ENCODE data around the gene QSOX1.

DNA sequence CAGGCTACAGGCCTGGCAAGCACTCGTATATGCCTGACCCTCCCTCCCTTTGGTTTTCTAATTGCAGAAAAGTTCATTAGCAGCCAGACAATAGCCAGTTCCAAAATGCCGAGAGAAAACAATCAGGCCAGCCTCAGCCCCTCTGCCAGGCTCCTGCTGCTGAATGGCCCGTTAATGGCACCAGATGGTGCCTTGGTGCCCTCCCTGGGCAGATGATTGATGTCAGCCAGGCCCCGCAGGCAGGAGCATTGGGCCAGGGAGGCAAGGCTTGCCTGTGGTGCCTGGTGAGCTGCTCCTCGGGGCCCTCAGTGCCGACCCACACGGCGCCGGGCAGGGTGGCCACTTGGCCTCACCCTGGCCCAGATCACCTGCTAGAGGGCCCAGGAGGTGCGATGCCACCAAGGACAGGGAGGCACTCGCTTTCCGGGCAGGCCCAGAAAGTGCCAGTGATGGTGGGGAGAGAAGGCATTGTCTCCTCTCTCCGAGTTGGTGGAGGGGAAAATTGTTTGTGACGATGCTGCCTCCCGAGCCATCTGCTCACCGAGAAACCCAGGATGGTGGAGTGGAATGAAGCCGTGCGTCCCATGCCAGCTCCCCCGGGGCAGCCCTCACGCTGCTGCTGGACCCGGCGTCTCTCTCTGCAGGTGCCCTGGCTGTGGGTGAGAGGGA lies 28.1 kb downstream of the QSOX1 start:
- no peak for TF ChIP-seq MYNN (IDR thresholded peaks at IDR 0.05)
- TF ChIP-seq MYNN (CRISPR knock-in tag; IDR thresholded peaks at IDR 0.05): no peak
- TF ChIP-seq KLF1 (tag; IDR thresholded peaks at IDR 0.05): no peak
- TF ChIP-seq SNIP1 (IDR thresholded peaks at IDR 0.05; ENCODE audit: low read depth): no peak
- no peak for TF ChIP-seq FOXP1 (CRISPR knock-in tag; IDR thresholded peaks at IDR 0.05)
- TF ChIP-seq, protein P1, sequence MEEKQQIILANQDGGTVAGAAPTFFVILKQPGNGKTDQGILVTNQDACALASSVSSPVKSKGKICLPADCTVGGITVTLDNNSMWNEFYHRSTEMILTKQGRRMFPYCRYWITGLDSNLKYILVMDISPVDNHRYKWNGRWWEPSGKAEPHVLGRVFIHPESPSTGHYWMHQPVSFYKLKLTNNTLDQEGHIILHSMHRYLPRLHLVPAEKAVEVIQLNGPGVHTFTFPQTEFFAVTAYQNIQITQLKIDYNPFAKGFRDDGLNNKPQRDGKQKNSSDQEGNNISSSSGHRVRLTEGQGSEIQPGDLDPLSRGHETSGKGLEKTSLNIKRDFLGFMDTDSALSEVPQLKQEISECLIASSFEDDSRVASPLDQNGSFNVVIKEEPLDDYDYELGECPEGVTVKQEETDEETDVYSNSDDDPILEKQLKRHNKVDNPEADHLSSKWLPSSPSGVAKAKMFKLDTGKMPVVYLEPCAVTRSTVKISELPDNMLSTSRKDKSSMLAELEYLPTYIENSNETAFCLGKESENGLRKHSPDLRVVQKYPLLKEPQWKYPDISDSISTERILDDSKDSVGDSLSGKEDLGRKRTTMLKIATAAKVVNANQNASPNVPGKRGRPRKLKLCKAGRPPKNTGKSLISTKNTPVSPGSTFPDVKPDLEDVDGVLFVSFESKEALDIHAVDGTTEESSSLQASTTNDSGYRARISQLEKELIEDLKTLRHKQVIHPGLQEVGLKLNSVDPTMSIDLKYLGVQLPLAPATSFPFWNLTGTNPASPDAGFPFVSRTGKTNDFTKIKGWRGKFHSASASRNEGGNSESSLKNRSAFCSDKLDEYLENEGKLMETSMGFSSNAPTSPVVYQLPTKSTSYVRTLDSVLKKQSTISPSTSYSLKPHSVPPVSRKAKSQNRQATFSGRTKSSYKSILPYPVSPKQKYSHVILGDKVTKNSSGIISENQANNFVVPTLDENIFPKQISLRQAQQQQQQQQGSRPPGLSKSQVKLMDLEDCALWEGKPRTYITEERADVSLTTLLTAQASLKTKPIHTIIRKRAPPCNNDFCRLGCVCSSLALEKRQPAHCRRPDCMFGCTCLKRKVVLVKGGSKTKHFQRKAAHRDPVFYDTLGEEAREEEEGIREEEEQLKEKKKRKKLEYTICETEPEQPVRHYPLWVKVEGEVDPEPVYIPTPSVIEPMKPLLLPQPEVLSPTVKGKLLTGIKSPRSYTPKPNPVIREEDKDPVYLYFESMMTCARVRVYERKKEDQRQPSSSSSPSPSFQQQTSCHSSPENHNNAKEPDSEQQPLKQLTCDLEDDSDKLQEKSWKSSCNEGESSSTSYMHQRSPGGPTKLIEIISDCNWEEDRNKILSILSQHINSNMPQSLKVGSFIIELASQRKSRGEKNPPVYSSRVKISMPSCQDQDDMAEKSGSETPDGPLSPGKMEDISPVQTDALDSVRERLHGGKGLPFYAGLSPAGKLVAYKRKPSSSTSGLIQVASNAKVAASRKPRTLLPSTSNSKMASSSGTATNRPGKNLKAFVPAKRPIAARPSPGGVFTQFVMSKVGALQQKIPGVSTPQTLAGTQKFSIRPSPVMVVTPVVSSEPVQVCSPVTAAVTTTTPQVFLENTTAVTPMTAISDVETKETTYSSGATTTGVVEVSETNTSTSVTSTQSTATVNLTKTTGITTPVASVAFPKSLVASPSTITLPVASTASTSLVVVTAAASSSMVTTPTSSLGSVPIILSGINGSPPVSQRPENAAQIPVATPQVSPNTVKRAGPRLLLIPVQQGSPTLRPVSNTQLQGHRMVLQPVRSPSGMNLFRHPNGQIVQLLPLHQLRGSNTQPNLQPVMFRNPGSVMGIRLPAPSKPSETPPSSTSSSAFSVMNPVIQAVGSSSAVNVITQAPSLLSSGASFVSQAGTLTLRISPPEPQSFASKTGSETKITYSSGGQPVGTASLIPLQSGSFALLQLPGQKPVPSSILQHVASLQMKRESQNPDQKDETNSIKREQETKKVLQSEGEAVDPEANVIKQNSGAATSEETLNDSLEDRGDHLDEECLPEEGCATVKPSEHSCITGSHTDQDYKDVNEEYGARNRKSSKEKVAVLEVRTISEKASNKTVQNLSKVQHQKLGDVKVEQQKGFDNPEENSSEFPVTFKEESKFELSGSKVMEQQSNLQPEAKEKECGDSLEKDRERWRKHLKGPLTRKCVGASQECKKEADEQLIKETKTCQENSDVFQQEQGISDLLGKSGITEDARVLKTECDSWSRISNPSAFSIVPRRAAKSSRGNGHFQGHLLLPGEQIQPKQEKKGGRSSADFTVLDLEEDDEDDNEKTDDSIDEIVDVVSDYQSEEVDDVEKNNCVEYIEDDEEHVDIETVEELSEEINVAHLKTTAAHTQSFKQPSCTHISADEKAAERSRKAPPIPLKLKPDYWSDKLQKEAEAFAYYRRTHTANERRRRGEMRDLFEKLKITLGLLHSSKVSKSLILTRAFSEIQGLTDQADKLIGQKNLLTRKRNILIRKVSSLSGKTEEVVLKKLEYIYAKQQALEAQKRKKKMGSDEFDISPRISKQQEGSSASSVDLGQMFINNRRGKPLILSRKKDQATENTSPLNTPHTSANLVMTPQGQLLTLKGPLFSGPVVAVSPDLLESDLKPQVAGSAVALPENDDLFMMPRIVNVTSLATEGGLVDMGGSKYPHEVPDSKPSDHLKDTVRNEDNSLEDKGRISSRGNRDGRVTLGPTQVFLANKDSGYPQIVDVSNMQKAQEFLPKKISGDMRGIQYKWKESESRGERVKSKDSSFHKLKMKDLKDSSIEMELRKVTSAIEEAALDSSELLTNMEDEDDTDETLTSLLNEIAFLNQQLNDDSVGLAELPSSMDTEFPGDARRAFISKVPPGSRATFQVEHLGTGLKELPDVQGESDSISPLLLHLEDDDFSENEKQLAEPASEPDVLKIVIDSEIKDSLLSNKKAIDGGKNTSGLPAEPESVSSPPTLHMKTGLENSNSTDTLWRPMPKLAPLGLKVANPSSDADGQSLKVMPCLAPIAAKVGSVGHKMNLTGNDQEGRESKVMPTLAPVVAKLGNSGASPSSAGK (IDR thresholded peaks at IDR 0.05): no peak
- TF ChIP-seq MEF2D (tag; conservative IDR thresholded peaks at IDR 0.05; ENCODE audit: low read depth): no peak
- TF ChIP-seq, protein P2, sequence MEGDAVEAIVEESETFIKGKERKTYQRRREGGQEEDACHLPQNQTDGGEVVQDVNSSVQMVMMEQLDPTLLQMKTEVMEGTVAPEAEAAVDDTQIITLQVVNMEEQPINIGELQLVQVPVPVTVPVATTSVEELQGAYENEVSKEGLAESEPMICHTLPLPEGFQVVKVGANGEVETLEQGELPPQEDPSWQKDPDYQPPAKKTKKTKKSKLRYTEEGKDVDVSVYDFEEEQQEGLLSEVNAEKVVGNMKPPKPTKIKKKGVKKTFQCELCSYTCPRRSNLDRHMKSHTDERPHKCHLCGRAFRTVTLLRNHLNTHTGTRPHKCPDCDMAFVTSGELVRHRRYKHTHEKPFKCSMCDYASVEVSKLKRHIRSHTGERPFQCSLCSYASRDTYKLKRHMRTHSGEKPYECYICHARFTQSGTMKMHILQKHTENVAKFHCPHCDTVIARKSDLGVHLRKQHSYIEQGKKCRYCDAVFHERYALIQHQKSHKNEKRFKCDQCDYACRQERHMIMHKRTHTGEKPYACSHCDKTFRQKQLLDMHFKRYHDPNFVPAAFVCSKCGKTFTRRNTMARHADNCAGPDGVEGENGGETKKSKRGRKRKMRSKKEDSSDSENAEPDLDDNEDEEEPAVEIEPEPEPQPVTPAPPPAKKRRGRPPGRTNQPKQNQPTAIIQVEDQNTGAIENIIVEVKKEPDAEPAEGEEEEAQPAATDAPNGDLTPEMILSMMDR (IDR thresholded peaks at IDR 0.05 in 2 of 3, conservative IDR thresholded peaks at IDR 0.05 in 1 of 3; ENCODE audit: insufficient read depth in 2 of 3, low read depth in 1 of 3, low read length in 3 of 3): no peak
- no peak for TF ChIP-seq RBM15 (IDR thresholded peaks at IDR 0.05; ENCODE audit: insufficient read depth, low read length)

All from K562 (cell line).